HG02870 (cell line): ENCODE measurements around the gene EFHC2.
"Not testable (repeated sequence)": the region's sequence is repeated elsewhere in the genome, so short reads cannot be mapped to it uniquely, and the experiment has no call there.

ENCODE experiments used
- ATAC-seq: cut with Tn5 transposase; IDR thresholded peaks from one replicate; pipeline ENCODE4 v1.9.1; 2021; ENCODE audit warnings: mild to moderate bottlenecking, moderate library complexity; ENCODE audit not compliant: unreplicated experiment

EFHC2 gene

GRCh38 chrX:44235534-44235933 is 107.9 kb downstream of the EFHC2 start:
- no peak for ATAC-seq

DNA sequence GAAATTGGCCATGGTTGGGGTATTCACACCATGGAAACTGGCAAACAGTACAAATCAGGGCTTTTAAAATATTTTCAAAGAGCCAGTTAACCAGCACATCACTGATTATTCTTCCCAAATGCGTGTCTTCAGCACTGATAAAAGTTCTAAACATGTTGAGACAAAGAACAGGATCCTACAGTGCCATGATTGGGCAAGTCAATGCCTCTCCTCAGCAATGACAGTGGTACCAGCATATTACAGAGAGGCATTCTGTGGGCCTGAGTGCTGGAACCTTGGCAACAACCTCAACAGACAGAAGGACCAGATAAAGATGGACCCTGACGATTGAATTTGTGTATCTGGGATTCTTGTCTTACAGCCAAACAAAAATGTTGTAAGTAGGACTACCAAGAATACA is 108.9 kb downstream of the EFHC2 start:
- ATAC-seq, result no peak

DNA sequence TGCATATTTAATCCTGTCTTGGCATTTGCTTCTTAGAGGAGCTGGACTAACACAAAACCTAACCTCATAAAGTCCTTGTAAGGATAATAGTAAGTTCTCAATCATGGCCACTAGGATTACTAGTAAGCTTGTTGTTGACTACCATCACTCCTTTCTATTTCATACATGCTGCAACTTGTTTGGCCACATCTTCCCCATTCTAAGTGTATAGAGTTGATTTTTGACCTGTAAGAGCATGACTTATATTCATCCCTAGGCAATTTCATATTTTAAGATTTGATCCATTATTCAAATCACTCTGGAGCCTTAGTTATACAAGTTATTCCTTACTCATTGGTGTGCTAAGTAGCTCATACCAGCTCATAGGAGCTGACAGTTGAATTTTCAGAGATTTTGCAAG is 109.4 kb downstream of the EFHC2 start:
- ATAC-seq, result no peak

DNA sequence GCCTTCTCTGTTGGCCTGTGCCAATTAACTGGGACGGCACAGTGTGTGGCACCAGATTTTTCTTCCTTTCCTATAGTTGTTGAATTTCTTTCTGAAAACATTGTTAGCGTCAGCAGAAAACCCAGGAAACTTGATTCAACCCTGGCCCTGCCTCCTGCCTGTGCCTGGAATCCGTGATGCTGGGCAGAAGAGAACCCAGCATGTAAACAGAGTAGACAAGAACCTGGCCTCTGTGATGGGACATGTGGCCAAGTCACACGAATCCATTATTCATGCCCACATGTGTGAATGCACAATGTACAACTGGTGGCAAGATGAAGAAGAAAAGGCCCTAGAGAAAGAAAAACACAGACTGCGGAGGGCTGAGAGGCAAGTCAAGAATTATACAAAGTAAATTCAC is 111.4 kb downstream of the EFHC2 start:
- no peak for ATAC-seq

DNA sequence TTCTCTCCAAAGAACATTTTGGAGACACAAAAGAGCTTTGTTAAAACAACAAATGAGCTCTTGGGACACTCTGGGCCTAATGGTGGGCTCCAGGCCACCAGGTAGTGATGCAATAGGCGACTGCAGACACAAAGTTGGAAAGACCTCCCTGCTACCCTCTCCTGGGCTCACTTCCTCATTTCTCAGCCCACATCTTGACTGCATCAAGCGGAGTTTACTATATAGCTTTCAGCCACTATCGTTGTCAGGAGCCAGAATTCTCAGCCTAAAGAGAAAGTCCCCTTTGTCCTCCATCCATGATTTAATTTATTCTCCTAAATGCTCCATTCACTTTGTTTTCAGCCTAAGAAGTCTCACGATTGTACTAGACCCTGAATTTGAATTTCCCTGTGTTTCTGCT is 114.9 kb downstream of the EFHC2 start:
- peak; percentile 89 for ATAC-seq

DNA sequence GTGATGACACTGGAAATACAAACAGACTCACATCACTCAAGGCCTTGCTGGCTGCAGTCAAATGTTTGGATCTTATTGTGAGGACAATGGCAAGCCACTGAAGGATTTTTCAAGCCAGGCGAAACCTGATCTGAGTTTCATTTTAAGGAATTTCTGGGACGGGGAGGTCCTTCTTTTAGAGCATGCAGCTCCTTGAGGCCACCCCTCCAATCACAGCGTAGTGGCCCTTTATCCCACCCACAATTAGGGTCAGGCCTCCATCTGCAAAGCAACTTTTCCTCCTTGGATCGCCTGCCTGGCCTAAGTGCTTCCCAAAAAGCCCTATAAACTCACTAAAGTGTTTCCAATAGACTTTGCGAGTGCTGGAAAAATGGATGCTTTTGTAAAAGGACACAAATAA is 115.5 kb downstream of the EFHC2 start:
- no peak for ATAC-seq

GRCh38 chrX:44225667-44226066 is 117.8 kb downstream of the EFHC2 start:
- no peak for ATAC-seq

DNA sequence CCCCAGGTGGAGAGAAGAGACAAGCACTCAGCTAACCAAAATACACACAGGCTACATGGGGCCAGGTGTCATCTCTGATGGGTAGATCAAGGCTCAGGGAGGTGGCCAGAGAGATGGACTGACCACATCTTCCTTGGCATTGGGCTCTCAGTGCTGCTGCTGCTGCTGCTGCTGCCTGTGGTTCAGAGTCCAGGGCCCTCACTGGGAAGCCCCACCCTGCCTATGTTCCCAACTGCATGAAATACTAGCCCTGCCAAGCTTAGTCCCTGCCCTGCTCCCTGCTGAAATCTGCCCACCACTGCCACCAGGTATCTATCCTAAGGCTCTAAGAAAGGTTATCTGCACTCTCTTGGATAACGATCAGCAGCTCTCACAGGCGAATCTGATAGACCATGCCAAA is 118.7 kb downstream of the EFHC2 start:
- ATAC-seq, result no peak

DNA sequence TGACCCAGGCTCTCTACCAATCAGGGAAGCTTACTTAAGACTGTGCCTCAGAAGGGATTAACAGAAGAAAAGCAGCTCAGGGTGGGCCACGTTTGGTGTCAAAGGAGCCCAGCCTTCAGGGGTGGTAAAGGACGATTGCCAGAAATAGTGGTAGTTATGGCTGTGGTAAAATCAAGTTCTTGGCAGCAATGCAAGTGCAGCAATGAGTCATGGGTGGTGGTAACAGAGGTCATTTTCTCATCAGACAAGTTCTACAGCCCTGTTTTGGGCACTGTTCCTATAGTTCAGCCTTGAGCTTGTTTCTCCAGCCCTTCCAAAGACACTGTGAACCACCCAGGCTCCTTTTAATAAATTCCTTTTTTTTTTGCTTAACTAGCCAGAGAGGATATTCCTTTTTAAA is 120.3 kb downstream of the EFHC2 start:
- ATAC-seq, result no peak

DNA sequence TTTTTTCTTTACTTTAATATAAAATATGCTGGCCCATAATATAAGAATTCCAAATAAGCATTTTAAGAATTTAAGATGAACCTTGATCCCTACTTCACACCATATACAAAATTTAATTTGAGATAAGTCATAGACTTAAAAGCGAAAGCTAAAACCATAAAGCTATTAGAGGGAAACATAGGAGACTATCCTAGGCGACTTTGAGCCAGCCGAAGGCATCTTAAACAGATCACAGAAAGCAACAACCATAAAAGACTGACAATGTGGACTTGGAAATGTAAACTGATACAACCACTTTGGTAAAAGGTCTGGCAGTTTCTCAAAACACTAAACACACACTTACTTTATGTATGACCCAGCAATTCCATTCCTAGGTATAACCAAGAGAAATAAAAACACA is 125.0 kb downstream of the EFHC2 start:
- ATAC-seq, result no peak

GRCh38 chrX:44216171-44216570 is 127.3 kb downstream of the EFHC2 start:
- ATAC-seq, result no peak

GRCh38 chrX:44203791-44204190 is 139.7 kb downstream of the EFHC2 start:
- ATAC-seq, result no peak

DNA sequence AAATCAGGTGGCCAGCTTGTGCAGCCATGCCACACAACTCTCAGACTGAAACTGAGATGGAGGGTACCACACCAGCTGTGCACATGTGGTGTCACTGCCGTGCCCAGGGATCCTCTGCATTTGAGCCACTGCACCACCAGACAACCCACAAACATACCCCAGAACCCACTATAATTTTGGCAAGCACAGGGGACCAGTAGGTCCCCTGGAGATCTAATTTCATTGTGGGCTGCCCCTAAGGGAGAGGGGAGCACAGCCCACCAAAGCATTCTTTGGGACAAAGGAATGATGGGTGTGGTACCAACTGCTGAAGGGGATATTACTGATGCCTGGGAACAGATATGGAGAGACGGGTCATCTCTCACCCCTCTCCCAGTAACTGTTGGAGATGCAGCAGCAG is 140.9 kb downstream of the EFHC2 start:
- no peak for ATAC-seq

DNA sequence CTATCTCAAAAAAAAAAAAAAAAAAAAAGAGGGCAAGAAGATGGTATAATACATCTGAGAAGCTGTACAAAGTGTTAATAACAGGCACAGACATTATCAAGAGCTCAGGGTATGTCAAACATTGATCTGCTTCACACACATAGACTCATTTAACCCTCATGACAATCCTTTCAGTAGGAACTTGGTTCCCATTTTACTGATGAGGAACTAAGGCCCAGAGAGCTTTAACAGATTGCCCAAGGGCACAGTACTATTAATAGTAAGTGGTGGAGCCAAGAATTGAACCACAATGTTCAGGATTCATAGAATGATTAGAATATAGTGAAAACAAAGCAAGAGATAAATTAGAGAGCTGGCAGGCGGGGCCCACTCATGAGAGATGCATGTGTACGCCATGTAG is 154.4 kb downstream of the EFHC2 start:
- ATAC-seq, result no peak

- ATAC-seq, result not testable (repeated sequence)
Observed at GRCh38 chrX:44187915-44188314, 155.6 kb downstream of the EFHC2 start.

- no peak for ATAC-seq
Observed at GRCh38 chrX:44183329-44183728, 160.1 kb downstream of the EFHC2 start.

- no peak for ATAC-seq
Observed at GRCh38 chrX:44178274-44179053, 165.0 kb downstream of the EFHC2 start.

DNA sequence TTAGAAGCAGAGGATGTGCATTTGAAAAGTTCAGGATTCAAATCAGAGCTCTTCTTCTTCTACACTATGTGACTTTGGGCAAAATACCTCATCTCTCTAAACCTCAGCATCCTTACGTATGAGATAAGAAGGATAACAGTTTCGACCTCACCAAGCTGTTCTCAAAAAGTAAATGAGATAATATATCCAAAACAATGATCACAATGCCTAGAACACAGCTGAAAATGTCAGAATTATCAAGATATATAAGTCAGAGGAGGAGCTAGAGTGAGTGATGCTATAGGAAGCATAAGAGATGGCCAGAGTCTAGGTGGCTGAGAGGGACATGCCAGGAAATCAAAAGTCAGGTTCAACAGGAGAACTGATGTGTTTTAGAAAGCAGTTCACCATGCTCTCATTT is 168.0 kb downstream of the EFHC2 start:
- no peak for ATAC-seq

DNA sequence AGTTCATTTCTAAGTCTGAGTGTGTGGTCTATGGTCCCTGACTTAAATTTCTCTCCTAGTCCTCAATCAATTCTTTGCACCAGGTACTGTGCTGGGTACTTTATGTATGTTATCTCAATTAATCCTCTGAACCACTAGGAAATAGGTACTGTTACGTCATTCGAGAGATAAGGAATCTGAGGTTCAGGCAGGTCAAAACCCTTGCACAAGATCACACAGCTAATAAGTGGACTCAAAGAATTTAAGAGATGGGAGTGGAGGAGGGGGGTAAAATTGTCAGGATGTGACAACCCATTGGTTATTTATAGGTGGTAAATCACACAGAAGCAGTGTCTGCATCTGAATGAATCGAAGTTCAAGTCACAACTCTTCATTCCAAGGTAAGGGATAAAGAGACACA is 169.4 kb downstream of the EFHC2 start:
- ATAC-seq, result no peak

DNA sequence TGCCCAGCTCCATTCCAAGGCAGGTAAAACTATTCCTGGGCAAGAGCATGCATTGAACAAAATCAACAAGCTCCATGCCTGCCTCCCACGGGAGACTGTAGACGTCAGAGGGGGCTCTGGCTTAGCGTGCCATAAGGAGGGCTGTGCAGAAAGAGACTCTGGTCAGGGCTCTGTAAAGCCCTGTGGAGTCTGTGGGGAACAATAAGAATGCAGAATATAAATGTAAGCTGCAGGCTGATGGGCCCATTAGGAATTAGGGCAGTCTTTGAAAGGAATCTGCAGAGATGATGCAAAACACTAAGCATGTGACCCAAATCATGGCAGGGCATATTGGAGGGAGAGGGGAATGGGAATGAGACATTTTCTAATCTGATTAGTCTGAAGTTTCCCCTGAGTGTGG is 170.3 kb downstream of the EFHC2 start:
- ATAC-seq, result no peak

GRCh38 chrX:44167116-44167515 is 176.4 kb downstream of the EFHC2 start:
- ATAC-seq, result no peak

DNA sequence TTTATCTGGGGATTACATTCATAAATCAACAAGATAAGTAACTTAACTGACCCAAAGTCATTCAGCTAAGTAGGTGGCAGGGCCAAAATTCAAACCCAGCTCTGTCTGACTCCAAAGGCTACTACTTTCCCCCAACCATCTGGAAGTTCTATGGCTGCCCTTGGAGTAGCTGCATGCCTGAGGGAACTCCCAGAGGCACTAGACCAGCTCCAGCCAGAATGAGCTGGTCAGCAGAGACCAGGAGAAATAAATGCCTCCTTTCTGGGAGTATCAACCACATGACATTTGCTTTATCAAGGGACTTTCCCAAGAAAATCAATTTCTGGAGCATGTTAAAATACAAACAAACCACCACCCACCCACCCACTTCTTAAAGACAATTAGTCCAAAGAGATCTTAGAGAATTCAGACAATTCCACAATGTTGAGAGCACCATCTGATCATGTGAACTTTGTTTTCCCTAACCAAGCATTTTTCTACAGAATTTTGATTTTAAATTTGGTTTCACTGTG is 180.5 kb downstream of the EFHC2 start:
- ATAC-seq, result no peak

- ATAC-seq, result no peak
Observed at GRCh38 chrX:44157858-44158257, 185.6 kb downstream of the EFHC2 start.
